Loucy (cell line): ENCODE results near the gene TSPYL6.

Source experiments
- EZH2phosphoT487 ChIP-seq: fragments of 200-600 bp; IDR thresholded peaks from 2 replicates; pipeline ENCODE4 v1.6.1; 2018; ENCODE audit warnings: antibody characterized with exemption, mild to moderate bottlenecking, moderate library complexity, borderline replicate concordance
- TF ChIP-seq, protein P1 (sequence below): fragments of 200-600 bp; sonication (generic); conservative IDR thresholded peaks from 2 replicates; pipeline ENCODE4 v1.5.1; 2014; ENCODE audit warnings: mild to moderate bottlenecking, antibody characterized with exemption, low read length

DNA sequence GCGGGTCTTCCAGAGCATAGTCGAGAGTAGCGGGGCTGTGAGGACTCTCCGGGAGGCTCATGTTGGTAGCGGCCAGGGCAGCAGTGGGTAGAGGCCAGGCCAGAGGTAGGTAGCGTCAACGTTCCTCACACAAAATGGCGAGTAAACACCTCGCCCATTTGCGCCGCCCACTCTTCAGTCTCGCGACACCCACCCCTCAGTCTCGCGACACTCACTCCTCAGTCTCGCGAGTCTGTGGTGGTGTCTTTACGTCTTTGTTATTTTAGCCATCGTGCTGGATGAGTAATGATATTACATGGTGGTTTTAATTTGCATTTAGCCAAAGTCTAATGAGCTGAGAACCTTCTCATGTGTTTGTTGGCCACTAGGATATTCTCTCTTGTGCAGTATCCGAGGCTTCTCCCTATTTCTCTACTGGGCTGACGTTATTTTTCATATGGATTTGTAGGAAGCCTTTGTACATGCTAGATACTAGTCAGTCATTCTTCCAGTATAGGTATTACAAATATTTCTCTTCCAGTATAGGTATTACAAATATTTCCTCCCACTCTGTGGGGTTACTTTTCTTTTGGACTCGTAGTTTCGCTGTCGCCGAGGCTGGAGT, at the start of gene TSPYL6:
- TF ChIP-seq, protein P1, sequence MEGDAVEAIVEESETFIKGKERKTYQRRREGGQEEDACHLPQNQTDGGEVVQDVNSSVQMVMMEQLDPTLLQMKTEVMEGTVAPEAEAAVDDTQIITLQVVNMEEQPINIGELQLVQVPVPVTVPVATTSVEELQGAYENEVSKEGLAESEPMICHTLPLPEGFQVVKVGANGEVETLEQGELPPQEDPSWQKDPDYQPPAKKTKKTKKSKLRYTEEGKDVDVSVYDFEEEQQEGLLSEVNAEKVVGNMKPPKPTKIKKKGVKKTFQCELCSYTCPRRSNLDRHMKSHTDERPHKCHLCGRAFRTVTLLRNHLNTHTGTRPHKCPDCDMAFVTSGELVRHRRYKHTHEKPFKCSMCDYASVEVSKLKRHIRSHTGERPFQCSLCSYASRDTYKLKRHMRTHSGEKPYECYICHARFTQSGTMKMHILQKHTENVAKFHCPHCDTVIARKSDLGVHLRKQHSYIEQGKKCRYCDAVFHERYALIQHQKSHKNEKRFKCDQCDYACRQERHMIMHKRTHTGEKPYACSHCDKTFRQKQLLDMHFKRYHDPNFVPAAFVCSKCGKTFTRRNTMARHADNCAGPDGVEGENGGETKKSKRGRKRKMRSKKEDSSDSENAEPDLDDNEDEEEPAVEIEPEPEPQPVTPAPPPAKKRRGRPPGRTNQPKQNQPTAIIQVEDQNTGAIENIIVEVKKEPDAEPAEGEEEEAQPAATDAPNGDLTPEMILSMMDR: no peak
- no peak for TF ChIP-seq EZH2phosphoT487
